NCI-H2227 treated with DMSO at 0.1 percent for 48 hours (cell line): ENCODE measurements around the gene EIF3F.
A peak's percentile ranks its signal among the peaks of the same experiment; 100 is the strongest.

Experiments used
- DNase-seq: peaks from one replicate; lab custom pipeline; 2025; lab: John Stamatoyannopoulos, UW

Gene EIF3F, protein sequence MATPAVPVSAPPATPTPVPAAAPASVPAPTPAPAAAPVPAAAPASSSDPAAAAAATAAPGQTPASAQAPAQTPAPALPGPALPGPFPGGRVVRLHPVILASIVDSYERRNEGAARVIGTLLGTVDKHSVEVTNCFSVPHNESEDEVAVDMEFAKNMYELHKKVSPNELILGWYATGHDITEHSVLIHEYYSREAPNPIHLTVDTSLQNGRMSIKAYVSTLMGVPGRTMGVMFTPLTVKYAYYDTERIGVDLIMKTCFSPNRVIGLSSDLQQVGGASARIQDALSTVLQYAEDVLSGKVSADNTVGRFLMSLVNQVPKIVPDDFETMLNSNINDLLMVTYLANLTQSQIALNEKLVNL

GRCh38 chr11:7986768-7987559 lies at the start of gene EIF3F:
Gene EIF3F, plus strand, starts transcription at chr11:7987337. Its CDS starts 16 bp downstream, at chr11:7987353.
- DNase-seq: peak; percentile 100

GRCh38 chr11:7941146-7941545 lies 46.0 kb upstream of the EIF3F start:
- no peak for DNase-seq

DNA sequence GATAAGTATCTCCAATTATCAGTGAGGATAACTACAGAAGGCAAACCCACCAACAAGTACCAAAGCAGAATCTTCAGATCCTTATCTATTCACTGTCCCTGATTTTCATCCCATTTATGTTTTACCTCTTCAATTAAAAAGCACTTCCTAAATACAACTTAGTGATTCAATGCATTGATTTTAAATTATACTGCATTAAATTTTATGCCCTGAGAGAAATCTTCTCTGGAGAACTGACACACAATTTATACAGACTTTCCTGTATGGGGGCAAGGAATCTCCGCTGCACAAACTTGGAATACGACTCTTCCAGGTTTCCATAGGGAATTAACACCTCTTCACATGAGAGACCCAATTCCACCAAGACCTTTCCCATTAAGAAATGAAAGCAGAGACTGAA lies 45.5 kb upstream of the EIF3F start, which contains the start of gene OR10A3:
Gene OR10A3 (minus strand): TSS at position 101 of the 400 bp plus-strand sequence. CDS start 2,188 bp downstream, outside the sequence.
- DNase-seq: no peak

DNA sequence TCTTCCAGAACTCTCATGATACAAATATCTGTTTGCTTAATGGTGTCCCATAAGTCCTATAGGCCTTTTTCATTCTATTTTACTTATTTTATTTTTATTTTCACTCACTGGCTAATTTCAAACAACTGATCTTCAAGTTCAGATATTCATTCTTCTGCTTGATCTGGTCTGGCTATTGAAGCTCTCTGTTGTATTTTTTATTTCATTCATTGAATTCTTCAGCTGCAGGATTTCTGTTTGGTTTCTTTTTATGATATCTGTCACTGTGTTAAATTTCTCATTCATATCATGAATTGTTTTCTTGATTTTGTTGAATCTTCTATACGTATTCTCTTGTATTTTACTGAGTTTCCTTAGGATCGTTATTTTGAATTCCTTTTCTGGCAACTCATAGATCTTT lies 43.0 kb upstream of the EIF3F start:
- no peak for DNase-seq

- no peak for DNase-seq
Measured at GRCh38 chr11:7949934-7950333, 37.2 kb upstream of the EIF3F start.

- no peak for DNase-seq
Measured at GRCh38 chr11:7955191-7955590, 31.9 kb upstream of the EIF3F start.

DNA sequence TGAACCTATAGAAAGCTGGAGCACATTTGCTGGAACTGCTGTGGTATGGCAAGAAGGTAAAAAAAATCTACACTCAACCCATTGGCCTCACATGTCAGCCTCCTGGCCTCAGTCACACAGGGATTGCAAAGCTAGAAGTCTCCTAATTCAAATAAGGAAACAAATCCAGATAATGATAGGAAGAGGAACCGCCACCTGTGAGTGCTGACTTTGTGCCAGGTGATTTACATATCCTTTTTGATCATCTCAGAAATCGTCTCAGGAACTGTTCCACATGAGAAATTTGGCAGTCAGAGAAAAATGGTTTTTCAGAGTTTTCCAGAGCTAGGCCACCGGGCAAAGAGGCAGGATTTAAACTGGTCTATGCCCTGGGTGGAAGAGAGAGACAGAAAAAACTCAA lies 22.9 kb upstream of the EIF3F start:
- DNase-seq: no peak

DNA sequence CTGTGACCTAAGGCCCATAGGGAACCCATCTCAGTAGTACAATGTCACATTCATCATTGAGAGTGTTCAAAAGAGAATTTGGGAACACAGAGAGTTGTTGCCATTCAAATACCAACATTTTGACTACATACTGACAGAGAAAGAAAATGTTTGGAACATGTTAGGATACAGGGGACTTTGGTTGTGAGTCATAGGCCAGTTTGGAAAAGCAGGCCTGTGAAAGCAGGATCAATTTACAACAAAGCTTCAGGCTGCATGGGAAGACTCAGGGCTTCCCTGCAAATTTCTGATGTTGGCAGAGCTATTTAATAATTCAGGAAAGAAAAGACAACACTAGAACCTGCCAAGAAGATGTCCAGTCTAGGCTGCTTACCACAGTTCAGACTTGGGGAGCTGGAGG lies 22.3 kb upstream of the EIF3F start:
- no peak for DNase-seq

DNA sequence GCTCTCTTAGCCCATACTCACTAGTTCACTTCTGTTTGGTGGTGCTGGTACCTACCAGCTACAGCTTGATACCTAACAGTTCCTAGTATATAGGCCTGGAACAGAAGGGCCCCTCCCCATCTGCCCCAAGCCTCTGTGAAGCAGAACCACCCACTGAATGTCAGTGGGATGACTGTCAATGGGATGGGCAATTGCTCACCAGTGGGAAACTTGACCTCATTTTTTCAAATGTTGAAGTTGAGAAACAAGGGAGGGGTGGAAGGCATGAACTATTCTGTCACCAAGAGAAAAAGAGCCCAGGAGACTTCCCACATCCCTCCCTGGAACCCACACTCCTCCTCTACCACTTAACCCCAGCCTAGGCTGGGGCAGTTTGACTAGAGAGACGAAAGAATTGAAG lies 21.8 kb upstream of the EIF3F start, which contains the start of gene NLRP10:
Gene NLRP10 (minus strand): TSS at position 62 of the 400 bp plus-strand sequence. CDS start 1,952 bp downstream, outside the sequence.
- no peak for DNase-seq

DNA sequence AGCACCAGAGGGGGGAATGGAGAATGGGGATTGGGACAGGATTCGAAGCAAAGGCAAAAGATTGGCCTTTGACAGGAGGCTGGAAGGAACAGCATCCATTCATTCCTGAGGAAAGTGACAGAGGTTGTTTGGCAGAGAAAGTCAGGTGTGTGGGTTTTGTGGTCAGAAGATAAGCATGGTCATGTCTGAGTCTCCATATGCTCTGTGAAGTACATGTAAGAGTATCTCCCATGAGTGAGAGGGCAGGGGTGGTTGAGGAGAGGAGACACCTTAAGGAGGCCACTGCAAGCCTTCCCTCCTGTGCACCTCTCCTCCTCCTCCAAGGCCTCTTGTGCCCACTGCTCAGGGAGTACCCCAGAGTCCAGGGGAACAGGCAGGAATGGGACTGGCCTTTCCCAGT lies 20.0 kb upstream of the EIF3F start:
- DNase-seq: no peak

GRCh38 chr11:7967826-7968225 lies 19.3 kb upstream of the EIF3F start:
- no peak for DNase-seq

- DNase-seq: no peak
Measured at GRCh38 chr11:7968686-7969085, 18.5 kb upstream of the EIF3F start.

DNA sequence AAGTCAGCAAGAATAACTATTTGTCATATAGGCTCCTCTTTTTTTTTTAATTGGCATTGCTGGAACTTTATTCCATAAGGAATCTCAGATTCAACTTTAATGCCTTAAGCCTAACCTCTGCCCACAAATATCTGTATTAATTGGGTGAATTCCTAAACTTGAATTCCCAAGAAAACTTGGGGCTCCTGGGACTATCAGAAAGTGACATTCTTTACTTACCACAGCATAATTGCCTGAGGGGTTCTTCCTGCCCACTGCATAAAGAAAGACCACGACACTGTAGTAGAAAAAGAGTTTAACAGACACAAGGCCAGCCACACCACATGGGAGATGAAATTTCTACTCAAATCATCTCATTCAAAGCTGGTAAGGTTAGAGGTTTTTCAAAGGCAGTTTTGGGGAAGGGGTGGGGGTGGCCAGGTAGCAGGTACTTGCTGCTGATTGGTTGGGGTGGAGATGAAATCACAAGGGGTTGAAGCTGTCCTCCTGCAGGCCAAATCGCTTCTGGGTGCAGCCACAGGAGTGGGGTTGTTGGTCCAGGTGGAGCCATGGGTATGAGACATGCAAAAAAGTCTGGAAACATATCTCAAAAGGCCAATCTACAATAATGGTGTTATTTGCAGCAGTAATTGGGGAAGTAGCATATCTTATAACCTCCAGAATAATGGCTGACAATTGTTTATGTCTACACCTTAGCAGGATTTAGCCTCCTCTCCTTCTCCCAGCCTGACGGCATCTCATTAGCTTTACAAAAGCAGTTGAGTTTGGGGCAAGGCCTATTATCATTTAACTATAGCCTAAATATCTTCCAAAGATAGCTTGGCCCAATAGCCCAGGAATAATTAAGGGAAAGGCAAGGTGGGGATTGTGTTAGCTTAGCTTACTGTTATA lies 17.1 kb upstream of the EIF3F start:
- DNase-seq: no peak

DNA sequence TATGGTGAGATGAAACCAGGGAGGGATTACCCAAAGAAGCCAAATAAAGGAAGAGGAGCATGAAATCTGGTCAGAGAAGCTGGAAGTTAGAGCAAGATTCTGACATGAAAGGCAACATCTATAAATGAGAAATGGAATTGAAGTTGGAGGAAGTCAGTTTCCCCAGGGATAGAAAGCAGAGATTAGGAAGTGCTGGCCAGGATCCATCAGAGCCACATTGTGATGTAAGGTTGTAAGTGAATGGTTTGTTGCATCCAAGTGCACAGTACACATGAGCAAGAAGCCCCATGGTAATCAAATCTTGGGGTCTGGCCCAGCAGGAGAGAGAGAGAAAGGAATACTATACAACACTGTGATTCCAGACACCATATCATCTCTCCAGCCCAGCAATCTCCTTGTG lies 15.3 kb upstream of the EIF3F start:
- DNase-seq: no peak

DNA sequence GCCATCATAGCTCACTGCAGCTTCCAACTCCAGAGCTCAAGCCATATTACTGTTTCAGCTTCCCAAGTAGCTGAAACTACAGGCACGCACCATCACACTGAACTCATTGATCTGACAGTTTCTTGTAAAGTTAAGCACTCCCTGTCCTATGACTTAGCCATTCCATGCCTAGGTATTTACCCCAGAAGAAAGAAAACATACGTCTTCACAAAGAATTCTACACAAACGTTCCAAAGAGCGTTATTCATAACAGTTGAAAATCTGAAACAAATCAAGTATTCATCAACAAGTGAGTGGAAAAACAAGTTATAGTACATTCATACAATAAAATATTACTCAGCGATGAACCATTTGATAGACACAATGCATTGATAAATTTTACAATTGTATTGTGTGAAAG lies 14.1 kb upstream of the EIF3F start:
- DNase-seq: no peak

GRCh38 chr11:7974668-7975067 lies 12.5 kb upstream of the EIF3F start:
- DNase-seq: no peak

- no peak for DNase-seq
Measured at GRCh38 chr11:7977232-7977917, 9.8 kb upstream of the EIF3F start.

DNA sequence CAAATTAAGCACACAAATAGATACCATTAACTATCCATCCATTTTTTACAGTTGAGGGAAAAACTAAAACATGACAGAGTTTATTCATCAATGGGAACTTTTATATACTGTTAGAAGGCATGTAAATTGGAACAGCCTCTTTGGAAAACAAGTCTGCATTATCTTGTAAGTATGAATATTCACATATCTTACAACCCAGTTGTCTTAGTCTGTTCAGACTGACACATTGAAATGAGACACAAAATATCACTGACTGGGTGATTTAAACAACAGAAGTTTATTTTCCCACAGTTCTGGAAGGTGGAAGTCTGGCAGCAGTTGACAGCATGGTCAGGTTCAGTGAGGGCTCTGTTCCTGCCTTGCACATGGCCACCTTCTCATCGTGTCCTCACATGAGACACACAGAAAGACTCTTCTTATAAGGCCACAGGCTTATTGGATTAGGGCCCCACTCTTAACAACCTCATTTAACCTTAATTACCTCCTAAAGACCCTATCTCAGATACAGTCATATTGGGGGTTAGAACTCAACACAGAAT lies 5.4 kb upstream of the EIF3F start:
- no peak for DNase-seq

DNA sequence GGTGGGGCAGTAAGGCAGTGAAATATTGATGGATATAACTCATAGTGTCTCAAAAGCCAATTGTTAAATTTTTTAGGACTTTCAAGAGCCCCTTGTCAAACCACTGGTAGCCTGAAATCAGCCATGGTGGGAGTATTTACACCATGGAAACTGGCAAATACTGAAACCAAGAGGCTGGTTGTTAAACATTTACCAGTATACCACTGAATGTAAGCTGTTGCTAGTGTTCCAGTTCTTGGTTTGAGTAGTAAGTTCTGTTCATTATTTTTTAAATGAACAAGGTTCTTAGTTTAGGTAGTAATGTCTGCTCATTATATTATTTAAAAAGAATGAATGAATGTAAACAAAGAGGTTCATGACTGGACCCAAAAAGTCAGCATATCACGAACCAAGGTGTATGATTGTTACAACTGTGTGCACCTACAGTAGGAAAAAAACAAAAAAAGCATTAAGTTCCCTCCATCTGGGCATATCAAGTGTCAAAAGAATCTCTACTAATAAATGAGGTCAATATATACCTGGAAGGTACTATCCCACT lies 4.5 kb upstream of the EIF3F start:
- DNase-seq: no peak

DNA sequence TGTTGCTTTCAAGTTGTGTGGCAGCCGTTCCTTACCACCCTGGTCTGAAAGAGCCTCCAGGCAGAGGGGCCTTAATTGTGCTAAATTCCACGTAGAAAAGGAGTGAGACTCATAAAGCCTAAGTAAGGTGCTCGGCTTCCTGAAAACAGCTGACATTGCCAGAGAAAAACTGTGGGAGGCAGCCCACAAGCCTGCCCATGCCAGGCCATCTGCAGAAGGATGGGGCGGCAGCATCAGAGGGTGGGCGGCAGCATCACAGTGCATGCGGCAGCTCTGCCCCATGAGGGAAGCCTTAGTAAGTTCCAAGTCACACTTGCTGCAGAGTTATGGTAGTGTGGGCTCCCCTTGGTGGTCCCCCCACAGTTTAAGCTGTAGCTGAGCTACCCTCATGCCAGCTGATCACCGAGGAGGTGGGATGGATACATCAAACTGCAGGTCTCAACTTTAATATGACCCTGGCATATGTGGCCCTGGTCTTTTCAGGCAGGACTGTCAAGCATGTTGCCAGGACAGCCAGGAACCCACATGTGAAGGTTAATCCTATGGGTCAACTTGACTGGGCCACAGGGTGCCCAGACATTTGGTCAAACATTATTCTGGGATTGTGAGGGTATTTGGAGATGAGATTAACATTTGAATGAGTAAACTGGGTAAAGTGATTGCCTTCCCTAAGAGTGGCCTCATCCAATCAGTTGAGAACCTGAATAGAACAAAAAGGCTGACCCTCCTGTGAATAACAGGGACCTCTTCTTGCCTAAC lies 3.1 kb upstream of the EIF3F start:
- no peak for DNase-seq
